A549 treated with dexamethasone at 1 μM for 4 hours (cell line): ENCODE data around the gene DCBLD1. TPM values are rescaled to one million over a fixed set of nuclear protein-coding genes. Genes with fewer than 3 reads are reported as not detected.

ENCODE experiments used
- total RNA-seq: library from RNA; stranded (reverse); fragments of 200-300 nt; extraction: Qiagen RNA extraction; gene quantifications from 5 replicates; pipeline ENCODE4 v1.2.3, GENCODE V29; 2022

Gene DCBLD1
- total RNA-seq = 21.9 to 26.9 TPM (median 24.3 TPM) in 5 replicates

GRCh38 chr6:117482240-117483003 lies at the start of gene DCBLD1:
DCBLD1 (plus strand) TSS chr6:117482674; CDS start chr6:117482782, 108 bp downstream.

Other genes starting within 250 kb of the DCBLD1 start
- not detected in 5 replicates for gene VGLL2, start 217.1 kb upstream of the DCBLD1 start, total RNA-seq
- gene ROS1, start 56.7 kb upstream of the DCBLD1 start, total RNA-seq = 0.21 to 0.51 TPM (median 0.24 TPM) in 5 replicates
- 14.3 to 19.1 TPM (median 18.3 TPM) in 5 replicates for gene GOPC, start 119.8 kb downstream of the DCBLD1 start, total RNA-seq
- gene NUS1, start 192.8 kb downstream of the DCBLD1 start, total RNA-seq = 24.2 to 31.0 TPM (median 26.8 TPM) in 5 replicates